Left ventricle myocardium inferior (tissue), 1 donor: ENCODE measurements around the gene EIF5. TPM values are rescaled to one million over a fixed set of nuclear protein-coding genes. Genes with fewer than 3 reads are reported as not detected.

Experiments used
- DNase-seq: peaks from one replicate; pipeline ENCODE4 v3.0.0-alpha.2; 2020
- H3K27ac ChIP-seq: fragments of 200-600 bp; replicated peaks from 2 replicates; pipeline ENCODE4 v1.8.0; 2021
- H3K27me3 ChIP-seq: fragments of 200-600 bp; 2 replicates; pipeline ENCODE4 v1.8.0; 2021; ENCODE audit warnings: low read depth
- H3K36me3 ChIP-seq: fragments of 200-600 bp; 2 replicates; pipeline ENCODE4 v1.8.0; 2021
- H3K4me1 ChIP-seq: fragments of 200-600 bp; 2 replicates; pipeline ENCODE4 v1.8.0; 2021
- H3K4me3 ChIP-seq: fragments of 200-600 bp; 2 replicates; pipeline ENCODE4 v1.8.0; 2021; ENCODE audit warnings: mild to moderate bottlenecking, moderate library complexity
- H3K9me3 ChIP-seq: fragments of 200-600 bp; replicated peaks from 2 replicates; pipeline ENCODE4 v1.8.0; 2021
- intact Hi-C: fragments of 100-400 bp; cut with micrococcal nuclease; formaldehyde crosslinking; loops from one replicate; pipeline ENCODE4 v1.11.0; 2022
- total RNA-seq: library from RNA; stranded (reverse); fragmentation: NEBNext Ultra II Directional; extraction: Animal tissue kit (Norgen Biotek cat#: 25700); gene quantifications from one replicate; pipeline ENCODE4 v1.2.1, GENCODE V29; 2021
- TF ChIP-seq, protein P1 (sequence below): fragments of 200-600 bp; IDR thresholded peaks from 2 replicates; pipeline ENCODE4 v1.8.0; 2021; ENCODE audit warnings: antibody characterized with exemption, mild to moderate bottlenecking, borderline replicate concordance
- donor health status: DM: no; HTN: yes; CAD: no; lungs with severe emphysema.

Gene EIF5
- total RNA-seq, 1 donor from 2014 or later, result 260 TPM

DNA sequence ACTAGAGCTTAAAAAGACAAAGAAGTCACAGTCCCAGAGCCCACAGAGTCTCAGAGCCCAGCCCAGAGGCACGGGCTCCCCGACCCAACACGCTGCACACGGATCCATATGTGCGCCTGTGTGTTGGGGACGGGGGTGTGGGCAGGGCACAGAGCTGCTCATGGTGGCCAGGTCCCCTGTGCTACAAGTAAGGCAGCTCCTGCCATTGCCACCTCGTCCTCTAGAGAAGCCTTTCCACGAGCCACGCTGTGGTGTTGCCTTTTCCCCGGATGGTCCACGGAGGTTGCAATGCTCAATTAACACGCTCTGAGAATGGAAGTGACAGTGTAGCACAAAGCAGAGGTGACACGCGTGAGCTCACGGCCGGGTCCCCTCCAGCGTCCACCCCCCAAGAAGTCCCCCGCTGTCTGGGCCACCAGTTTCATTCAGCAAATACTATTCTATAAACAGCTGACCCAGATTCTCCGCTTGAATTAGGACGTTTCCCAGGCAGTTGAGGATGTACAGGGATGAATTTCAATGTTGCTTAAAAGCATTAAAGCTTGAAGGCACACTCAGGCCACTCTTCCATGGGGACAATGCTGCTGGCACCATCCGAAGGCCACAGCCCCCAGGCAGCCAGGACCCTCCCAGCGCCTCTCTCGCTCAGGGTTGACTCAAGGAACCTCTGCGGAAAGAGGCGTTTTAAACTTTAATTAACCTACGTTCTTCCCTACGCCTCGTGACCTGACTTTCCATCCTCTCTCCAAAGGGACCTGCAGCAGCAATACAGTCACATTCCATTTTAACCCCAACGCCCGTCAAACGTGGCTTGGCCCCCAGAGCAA, 22.7 kb upstream of the EIF5 start:
- H3K4me3 ChIP-seq, result no peak overlapping the region
- DNase-seq, result no peak
- TF ChIP-seq, protein P1, sequence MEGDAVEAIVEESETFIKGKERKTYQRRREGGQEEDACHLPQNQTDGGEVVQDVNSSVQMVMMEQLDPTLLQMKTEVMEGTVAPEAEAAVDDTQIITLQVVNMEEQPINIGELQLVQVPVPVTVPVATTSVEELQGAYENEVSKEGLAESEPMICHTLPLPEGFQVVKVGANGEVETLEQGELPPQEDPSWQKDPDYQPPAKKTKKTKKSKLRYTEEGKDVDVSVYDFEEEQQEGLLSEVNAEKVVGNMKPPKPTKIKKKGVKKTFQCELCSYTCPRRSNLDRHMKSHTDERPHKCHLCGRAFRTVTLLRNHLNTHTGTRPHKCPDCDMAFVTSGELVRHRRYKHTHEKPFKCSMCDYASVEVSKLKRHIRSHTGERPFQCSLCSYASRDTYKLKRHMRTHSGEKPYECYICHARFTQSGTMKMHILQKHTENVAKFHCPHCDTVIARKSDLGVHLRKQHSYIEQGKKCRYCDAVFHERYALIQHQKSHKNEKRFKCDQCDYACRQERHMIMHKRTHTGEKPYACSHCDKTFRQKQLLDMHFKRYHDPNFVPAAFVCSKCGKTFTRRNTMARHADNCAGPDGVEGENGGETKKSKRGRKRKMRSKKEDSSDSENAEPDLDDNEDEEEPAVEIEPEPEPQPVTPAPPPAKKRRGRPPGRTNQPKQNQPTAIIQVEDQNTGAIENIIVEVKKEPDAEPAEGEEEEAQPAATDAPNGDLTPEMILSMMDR, result no peak
- intact Hi-C loops, result no loop called here
- peaks cover 6% of the 10 kb centered on the region for H3K27me3 ChIP-seq
- peaks cover 15% of the 10 kb centered on the region for H3K4me1 ChIP-seq
- H3K36me3 ChIP-seq, result no peaks in the 10 kb centered on the region
- no peaks in the 10 kb centered on the region for H3K9me3 ChIP-seq
- H3K27ac ChIP-seq, result no peak overlapping the region

DNA sequence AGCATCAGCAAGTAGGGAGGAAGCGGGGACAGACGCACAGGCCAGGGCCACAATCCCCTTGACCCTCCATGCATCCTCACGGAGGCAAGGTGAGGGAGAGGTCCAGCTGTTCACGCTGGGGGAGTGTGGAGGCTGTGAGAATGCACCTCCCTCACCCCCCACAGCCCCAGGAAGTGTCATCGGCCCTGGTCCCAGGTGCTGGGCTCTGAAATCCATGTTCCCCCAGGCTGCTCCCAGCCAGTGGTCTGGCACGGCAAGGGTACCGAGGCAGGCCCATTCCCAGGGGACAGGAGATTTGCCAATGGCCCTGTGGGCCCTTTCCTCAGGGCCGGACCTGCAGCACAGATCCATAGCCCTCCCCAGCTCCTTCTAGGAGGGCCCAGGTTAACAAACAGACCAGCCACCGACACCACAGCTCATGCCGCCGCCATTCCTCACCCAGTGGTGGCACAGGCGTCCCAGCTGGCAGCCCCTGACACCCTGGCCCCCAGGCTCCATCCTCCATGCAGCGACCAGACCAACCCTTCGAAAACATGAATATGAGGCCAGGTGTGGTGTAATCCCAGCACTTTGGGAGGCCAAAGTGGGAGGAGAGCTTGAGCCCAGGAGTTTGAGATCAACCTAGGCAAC, 21.9 kb upstream of the EIF5 start:
- no peaks in the 10 kb centered on the region for H3K9me3 ChIP-seq
- no peak overlapping the region for H3K27ac ChIP-seq
- H3K4me3 ChIP-seq, result no peak overlapping the region
- H3K36me3 ChIP-seq, result no peaks in the 10 kb centered on the region
- TF ChIP-seq, protein P1, result no peak
- DNase-seq, result no peak
- peaks cover under 1% of the 10 kb centered on the region for H3K27me3 ChIP-seq
- intact Hi-C loops, result no loop called here
- peaks cover 15% of the 10 kb centered on the region for H3K4me1 ChIP-seq

GRCh38 chr14:103313704-103314103, 20.3 kb upstream of the EIF5 start:
- no peak overlapping the region for H3K27ac ChIP-seq
- H3K36me3 ChIP-seq, result no peaks in the 10 kb centered on the region
- H3K9me3 ChIP-seq, result no peaks in the 10 kb centered on the region
- no peaks in the 10 kb centered on the region for H3K27me3 ChIP-seq
- intact Hi-C loops, result no loop called here
- no peak for DNase-seq
- TF ChIP-seq, protein P1, result no peak
- peaks cover 15% of the 10 kb centered on the region for H3K4me1 ChIP-seq
- no peak overlapping the region for H3K4me3 ChIP-seq

- H3K9me3 ChIP-seq, result no peaks in the 10 kb centered on the region
- intact Hi-C loops, result no loop called here
- no peak for DNase-seq
Observed at GRCh38 chr14:103314496-103315277, 19.4 kb upstream of the EIF5 start.

More at GRCh38 chr14:103314496-103315277, 19.4 kb upstream of the EIF5 start:
- Histone ChIP-seq H3K27me3 (peaks cover 7% of the 10 kb centered on the region), H3K36me3 (no peaks in the 10 kb centered on the region), H3K27ac (no peak overlapping the region), H3K4me1 (peaks cover 15% of the 10 kb centered on the region), H3K4me3 (no peak overlapping the region)
- TF ChIP-seq, protein P1, result no peak
